Cerebellar nuclear complex (tissue), 1 donor: ENCODE data around the gene LYPD3.

ENCODE experiments used
- DNase-seq, 2 experiments: peaks; one replicate each; lab custom pipeline; 2025; lab: John Stamatoyannopoulos, UW

Gene LYPD3

DNA sequence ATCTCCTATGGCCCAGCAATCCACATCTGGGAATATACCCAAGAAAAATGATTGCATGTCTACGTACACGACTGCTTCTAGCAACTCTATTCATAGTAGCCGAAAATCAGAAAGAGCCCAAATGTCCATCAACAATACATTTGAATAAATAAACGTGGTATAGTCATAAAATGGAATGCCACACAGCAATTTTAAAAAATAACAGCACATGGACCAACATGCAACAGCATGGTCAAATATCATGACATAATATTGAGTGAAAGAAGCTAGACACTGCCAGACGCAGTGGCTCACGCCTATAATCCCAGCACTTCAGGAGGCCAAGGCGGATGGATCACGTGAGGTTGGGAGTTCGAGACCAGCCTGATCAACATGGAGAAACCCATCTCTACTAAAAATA is 34.4 kb downstream of the LYPD3 start:
- DNase-seq = no peak

DNA sequence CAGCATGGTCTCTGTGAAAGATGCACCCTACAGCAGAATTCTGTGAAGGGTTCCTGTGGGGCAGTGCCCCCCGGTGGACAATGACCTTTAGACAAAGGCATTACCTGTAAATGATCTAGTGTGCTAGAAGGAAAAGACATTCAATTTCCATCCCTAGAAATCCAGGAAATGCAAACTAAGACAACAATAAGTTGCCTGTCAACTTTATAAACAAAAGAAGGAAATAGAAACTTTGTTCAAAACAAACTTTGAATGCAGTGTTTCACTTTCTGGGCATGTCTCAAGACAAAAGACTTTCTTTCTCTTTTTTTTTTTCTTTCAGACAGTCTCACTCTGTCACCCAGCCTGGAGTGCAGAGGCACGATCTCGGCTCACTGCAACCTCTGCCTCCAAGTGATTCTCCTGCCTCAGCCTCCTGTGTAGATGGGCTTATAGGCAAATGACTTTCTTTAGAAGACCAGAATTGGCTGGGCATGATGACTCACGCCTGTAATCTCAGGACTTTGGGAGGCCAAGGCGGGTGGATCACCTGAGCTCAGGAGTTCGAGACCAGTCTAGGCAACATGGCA is 35.2 kb downstream of the LYPD3 start:
- no peak for DNase-seq

DNA sequence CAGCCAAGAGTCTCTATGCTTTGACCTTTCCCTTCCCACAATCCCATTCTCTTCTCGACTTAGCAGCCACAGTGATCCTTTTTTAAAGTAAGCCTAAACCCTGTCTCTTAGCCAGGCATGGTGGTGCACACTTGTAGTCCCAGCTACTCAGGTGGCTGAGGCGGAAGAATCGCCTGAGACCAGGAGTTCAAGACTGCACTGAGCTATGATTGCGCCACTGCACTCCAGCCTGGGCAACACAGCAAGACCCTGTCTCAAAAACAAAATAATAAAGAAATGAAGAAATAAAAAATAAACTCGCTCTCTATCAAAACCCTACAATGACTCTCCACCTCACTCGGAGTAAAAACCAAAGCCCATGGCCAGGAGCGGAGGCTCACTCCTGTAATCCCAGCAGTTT is 36.0 kb downstream of the LYPD3 start:
- DNase-seq = no peak

DNA sequence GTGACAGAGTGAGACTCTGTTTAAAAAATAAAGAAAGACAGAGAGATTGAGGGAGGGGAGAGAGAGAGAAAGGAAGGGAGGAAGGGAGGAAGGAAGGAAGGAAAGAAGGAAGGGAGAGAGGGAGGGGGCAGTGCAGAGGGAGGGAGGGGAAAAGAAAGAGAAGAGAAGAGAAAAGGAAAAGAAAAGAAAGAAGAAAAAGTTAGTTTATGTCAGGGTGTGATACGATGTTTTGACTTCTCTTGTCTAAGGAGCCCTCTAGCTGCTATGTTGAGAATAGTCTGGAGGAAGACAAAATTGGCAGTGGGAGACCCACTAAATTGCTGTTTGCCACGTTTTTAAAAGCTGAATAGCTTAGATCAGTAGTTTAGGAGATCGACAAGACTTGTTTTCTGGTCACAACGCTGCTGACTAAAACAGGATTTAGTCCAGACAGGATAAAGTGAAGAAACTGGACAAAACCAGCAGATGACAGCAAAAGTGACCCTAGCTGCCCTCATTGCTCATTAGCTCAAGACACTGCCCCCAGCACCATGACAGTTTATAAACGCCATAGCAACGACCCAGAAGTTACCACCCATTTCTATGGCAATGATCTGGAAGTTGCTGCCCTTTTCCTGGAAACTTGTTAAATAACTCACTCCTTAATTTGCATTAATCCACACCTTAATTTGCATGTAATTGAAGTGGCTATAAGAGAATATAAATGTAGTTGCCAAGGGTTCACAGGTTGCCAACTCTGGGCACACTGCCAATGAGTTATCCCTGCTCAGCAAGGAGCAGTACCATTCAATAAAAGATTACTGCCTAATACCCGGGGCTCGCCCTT is 39.6 kb downstream of the LYPD3 start:
- no peak for DNase-seq

DNA sequence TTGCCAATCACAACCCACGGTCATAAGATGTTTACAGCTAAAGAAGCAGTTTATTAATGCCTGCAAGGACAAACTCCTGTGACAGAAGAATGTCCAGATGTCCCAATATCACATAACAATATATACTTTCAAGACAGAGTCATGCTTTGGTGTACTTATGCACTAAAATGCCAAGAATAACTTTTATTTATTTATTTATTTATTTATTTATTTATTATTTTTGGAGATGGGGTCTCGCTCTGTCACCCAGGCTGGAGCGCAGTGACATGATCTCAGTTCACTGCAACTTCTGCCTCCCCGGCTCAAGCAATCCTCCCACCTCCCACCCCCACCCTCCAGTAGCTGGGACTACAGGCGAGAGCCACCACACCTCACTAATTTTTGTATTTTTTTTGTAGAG is 41.6 kb downstream of the LYPD3 start:
- no peak for DNase-seq

DNA sequence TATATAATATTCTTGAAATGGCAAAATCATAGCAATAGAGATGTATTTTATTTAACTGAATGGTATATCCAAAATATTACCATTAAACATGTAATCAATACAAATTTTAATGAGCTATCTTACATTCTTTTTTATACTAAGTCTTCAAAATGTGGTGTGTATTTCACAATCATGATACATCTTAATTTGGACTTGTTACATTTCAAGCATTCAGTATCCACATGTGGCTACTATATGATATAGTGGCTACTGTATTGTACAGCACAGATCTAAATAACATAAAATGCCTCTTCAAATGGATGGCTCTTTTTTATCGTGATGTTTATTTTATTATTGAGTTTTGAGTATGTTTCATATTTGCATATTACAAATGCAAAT is 42.7 kb downstream of the LYPD3 start:
- no peak for DNase-seq

DNA sequence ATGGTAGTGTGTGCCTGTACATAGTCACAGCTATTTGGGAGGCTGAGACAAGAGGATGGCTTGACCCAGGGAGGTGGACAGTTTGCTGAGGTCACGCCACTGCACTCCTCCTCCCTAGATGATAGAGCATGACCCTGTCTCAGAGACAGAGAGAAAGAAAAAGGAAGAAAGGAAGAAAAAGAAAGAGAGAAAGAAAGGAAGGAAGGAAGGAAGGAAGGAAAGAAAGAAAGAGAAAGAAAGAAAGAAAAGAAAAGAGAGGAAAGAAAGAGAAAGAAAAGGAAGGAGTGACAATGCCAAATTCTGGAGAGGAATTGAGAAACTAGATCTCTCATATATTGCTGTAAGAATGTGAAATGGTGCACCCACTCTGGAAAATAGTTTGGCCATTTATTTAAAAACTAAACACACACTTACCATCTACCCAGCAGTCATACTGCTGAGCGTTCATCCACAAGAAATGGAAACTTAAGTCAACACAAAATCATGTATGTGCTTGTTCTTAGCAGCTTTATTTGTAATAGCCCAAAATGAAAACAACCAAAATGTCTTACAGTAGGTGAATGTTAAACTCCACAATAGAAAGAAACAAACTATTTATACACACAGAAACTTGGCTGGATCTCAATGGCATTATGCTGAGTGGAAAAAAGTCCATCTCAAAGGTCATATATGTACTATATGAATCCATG is 43.3 kb downstream of the LYPD3 start:
- no peak for DNase-seq

DNA sequence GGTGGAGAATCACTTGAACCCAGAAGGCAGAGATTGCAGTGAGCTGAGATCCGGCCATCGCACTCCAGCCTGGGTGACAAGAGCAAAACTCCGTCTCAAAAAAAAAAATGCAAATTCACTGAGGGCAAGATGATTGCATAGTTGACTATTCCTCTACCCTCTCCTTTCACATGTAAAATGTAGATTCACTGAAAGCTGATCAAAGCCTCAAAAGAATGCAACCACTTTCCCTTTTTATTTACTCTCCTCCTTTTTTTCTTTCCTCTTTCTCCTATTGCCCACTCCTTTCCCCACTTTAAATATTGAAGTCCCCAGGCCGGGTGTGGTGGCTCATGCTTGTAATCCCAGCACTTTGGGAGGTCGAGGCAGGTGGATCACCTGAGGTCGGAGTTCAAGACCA is 44.5 kb downstream of the LYPD3 start:
- no peak for DNase-seq

DNA sequence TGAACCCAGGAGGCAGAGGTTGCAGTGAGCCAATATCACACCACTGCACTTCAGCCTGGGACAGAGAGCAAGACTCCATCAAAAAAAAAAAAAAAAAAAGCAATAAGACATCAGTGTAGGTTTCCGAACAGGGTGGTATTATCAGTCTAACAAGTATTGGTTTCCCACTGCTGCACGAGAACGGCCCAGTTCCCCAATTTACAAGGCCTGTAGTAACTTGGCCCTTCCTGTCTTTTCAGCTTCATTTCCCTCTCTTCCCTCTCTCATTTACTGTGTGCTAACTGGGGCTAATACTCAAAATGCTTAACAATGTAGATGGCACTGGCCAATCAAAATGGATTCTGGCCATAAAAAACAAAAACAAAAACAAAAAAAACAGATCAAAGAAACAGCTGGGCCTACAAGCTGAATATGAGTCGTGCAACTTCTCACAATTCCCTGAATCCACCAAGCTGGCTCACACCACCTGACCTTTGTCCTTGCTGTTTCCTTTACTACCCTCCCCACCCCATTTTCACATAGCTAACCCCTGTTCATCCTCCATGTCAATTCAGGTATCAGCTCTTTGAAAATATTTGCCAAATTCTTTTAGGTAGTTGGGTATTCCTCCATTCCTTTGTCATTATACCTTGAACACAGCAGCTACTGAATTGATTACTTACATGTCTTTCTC is 48.3 kb downstream of the LYPD3 start:
- no peak for DNase-seq

DNA sequence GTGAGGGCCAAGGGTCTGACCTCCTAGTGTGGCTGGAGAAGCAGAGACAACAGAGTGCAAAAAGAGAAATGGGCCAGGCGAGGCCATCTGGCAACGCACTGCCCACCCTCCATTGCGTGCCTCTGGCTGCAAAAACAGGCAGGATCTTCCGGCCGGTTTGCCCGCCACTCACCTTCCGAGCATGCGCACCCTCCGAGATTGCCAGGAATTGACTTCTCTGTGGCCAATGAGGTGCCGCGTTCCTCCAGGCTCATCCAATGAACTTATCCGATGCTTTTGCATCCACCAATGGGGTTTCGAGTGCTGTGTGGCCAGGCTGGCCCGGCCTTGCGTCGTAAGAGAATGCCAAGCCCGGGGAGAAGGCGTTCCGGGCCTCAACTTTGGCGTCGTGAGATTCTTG is 50.9 kb downstream of the LYPD3 start, which contains the start of gene TEX101:
Gene TEX101 (plus strand): TSS at position 337 of the 400 bp plus-strand sequence. CDS start 1,030 bp downstream, outside the sequence.
- no peak for DNase-seq

DNA sequence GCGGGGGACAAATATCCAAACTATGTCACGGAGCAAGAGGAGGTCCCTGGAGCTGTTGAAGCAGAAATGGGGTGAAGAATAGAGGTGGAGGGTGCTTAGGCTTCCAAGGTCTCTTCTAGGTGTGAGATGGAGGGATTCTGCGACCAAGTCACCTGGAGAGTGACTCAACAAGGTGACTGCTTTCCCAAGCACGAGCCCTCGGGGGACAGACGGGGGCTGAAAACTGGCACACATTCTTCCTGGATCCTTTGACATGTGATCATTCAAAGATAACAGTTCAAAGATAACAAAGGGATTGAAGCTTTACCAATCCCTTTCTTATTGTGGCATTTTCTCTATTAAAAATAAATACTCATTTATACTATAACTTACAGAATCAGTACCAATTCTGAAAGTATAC is 53.0 kb downstream of the LYPD3 start:
- no peak for DNase-seq
